PFSK-1 (cell line): ENCODE results near the gene BEST1.

Experiments used
- POLR2AphosphoS5 ChIP-seq: IDR thresholded peaks from 2 replicates; pipeline ENCODE4 v1.6.1; 2012; ENCODE audit warnings: low read depth, mild to moderate bottlenecking, control low read depth, low read length, moderate library complexity
- SIN3A ChIP-seq: IDR thresholded peaks from 2 replicates; pipeline ENCODE4 v1.6.1; 2012; ENCODE audit warnings: mild to moderate bottlenecking, low read length, moderate library complexity, borderline replicate concordance; ENCODE audit not compliant: insufficient read depth
- TF ChIP-seq, protein P1 (sequence below), 2 experiments: IDR thresholded peaks; 2 replicates each; pipeline versions ENCODE4 v1.6.1 to v1.8.0; 2011 to 2012; ENCODE audit warnings: low read depth in 2 of 2, low read length in 2 of 2, control low read depth in 1 of 2, inconsistent platforms in 1 of 2, mild to moderate bottlenecking in 1 of 2, moderate library complexity in 1 of 2; ENCODE audit not compliant: insufficient read depth in 1 of 2

- TF ChIP-seq, protein P1, sequence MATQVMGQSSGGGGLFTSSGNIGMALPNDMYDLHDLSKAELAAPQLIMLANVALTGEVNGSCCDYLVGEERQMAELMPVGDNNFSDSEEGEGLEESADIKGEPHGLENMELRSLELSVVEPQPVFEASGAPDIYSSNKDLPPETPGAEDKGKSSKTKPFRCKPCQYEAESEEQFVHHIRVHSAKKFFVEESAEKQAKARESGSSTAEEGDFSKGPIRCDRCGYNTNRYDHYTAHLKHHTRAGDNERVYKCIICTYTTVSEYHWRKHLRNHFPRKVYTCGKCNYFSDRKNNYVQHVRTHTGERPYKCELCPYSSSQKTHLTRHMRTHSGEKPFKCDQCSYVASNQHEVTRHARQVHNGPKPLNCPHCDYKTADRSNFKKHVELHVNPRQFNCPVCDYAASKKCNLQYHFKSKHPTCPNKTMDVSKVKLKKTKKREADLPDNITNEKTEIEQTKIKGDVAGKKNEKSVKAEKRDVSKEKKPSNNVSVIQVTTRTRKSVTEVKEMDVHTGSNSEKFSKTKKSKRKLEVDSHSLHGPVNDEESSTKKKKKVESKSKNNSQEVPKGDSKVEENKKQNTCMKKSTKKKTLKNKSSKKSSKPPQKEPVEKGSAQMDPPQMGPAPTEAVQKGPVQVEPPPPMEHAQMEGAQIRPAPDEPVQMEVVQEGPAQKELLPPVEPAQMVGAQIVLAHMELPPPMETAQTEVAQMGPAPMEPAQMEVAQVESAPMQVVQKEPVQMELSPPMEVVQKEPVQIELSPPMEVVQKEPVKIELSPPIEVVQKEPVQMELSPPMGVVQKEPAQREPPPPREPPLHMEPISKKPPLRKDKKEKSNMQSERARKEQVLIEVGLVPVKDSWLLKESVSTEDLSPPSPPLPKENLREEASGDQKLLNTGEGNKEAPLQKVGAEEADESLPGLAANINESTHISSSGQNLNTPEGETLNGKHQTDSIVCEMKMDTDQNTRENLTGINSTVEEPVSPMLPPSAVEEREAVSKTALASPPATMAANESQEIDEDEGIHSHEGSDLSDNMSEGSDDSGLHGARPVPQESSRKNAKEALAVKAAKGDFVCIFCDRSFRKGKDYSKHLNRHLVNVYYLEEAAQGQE (IDR thresholded peaks at IDR 0.05; ENCODE audit: insufficient read depth in 1 of 2, low read depth in 2 of 2, low read length in 2 of 2): no peak
- no peak for TF ChIP-seq POLR2AphosphoS5
- no peak for TF ChIP-seq SIN3A
Measured at GRCh38 chr11:61983419-61983818, 33.3 kb downstream of the BEST1 start.
